Activated CD8-positive, alpha-beta T cell treated with anti-CD3 and anti-CD28 coated beads for 36 hours (primary cell): Measurements from ENCODE around the gene DLG2. TPM values are rescaled to one million over a fixed set of nuclear protein-coding genes. Genes with fewer than 3 reads are reported as not detected.
"Not testable (repeated sequence)": the region's sequence is repeated elsewhere in the genome, so short reads cannot be mapped to it uniquely, and the experiment has no call there.

Experiments used
- ATAC-seq: fragments of 200-7000 bp; cut with Tn5 transposase; one replicate; pipeline ENCODE4 v1.10.0; 2021; ENCODE audit warnings: mild to moderate bottlenecking, moderate library complexity
- CTCF ChIA-PET: fragments of 350-600 bp; sonication (Branson Sonifier 250); formaldehyde crosslinking; loops from one replicate; lab custom pipeline; 2021; ENCODE audit warnings: antibody characterized with exemption; lab: Charles Lee
- POLR2A ChIA-PET: fragments of 350-600 bp; sonication (Branson Sonifier 250); formaldehyde crosslinking; loops from one replicate; lab custom pipeline; 2021; ENCODE audit warnings: antibody characterized with exemption; lab: Charles Lee
- DNase-seq: peaks from one replicate; pipeline ENCODE4 v3.0.0-alpha.2; 2020
- H3K27ac Mint-ChIP-seq: one replicate; pipeline ENCODE4 v1.8.0; 2021; ENCODE audit warnings: mild to moderate bottlenecking, mixed read lengths
- H3K27me3 Mint-ChIP-seq: one replicate; pipeline ENCODE4 v1.8.0; 2021; ENCODE audit warnings: mixed read lengths
- H3K36me3 Mint-ChIP-seq: one replicate; pipeline ENCODE4 v1.8.0; 2021; ENCODE audit warnings: low read depth, mixed read lengths
- H3K4me1 Mint-ChIP-seq: one replicate; pipeline ENCODE4 v1.8.0; 2021; ENCODE audit warnings: low read depth, mixed read lengths
- H3K4me3 Mint-ChIP-seq: one replicate; pipeline ENCODE4 v1.8.0; 2021; ENCODE audit warnings: mild to moderate bottlenecking, moderate library complexity, mixed read lengths
- H3K9me3 Mint-ChIP-seq: one replicate; pipeline ENCODE4 v1.8.0; 2021; ENCODE audit warnings: mixed read lengths
- intact Hi-C: fragments of 100-400 bp; cut with micrococcal nuclease; formaldehyde crosslinking; loops from one replicate; pipeline ENCODE4 v1.10.0; 2022
- total RNA-seq, 2 experiments: library from RNA; stranded (reverse); gene quantifications; one replicate each; pipeline ENCODE4 v1.2.3, GENCODE V29; 2021
- TF ChIP-seq, protein P1 (sequence below): fragments of 200-600 bp; IDR thresholded peaks from one replicate; pipeline ENCODE4 v1.8.0; 2022; ENCODE audit warnings: antibody characterized with exemption, mild to moderate bottlenecking

Gene DLG2
- total RNA-seq, 2 experiments from 2014 or later, result 2.2 to 2.6 TPM

DNA sequence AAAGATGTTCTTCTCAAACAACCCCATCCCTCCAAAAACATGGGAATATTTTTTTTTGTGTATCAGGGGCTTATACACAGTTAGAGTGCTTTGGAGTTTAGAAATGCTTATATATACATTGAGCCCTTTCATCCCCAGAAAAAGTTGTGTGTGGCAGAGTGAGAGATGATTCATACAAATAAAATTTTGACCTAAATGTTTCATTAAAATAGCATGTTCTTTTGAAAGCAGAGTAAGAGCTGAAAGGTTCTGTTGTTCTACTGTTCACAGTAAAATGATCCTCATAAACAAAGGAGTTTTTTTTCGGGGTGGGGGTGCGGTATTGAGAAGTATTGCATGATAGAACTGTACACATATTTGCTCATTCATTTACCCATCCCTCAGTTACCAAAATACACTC lies 512.4 kb downstream of the DLG2 start:
- POLR2A ChIA-PET, result no interaction called here
- CTCF ChIA-PET, result no interaction called here
- TF ChIP-seq, protein P1, sequence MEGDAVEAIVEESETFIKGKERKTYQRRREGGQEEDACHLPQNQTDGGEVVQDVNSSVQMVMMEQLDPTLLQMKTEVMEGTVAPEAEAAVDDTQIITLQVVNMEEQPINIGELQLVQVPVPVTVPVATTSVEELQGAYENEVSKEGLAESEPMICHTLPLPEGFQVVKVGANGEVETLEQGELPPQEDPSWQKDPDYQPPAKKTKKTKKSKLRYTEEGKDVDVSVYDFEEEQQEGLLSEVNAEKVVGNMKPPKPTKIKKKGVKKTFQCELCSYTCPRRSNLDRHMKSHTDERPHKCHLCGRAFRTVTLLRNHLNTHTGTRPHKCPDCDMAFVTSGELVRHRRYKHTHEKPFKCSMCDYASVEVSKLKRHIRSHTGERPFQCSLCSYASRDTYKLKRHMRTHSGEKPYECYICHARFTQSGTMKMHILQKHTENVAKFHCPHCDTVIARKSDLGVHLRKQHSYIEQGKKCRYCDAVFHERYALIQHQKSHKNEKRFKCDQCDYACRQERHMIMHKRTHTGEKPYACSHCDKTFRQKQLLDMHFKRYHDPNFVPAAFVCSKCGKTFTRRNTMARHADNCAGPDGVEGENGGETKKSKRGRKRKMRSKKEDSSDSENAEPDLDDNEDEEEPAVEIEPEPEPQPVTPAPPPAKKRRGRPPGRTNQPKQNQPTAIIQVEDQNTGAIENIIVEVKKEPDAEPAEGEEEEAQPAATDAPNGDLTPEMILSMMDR, result no peak
- Mint-ChIP-seq H3K9me3 (peaks cover 15% of the 10 kb centered on the region), H3K27me3 (no peaks in the 10 kb centered on the region), H3K4me1 (no peaks in the 10 kb centered on the region), H3K36me3 (no peaks in the 10 kb centered on the region), H3K4me3 (no peak overlapping the region), H3K27ac (no peak overlapping the region)
- DNase-seq (no peak), ATAC-seq (no peak)
- intact Hi-C loops, result no loop called here

DNA sequence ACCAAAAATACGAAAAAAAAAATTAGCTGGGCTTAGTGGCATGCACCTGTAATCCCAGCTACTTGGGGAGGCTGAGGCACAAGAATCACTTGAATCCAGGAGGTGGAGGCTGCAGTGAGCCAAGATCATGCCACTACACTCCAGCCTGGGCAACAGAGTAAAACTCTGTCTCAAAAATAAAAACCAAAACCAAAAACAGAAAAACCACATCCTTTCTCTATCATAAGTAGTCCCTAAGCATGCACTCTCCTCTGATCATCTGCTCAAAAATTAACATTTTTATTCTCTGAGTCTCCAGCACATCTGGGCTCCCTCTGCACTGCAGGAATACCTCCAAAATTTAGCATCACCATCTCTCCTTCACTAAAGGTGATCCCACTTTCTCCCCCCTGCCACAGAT lies 516.9 kb downstream of the DLG2 start:
- CTCF ChIA-PET, POLR2A ChIA-PET, ATAC-seq, H3K27me3 Mint-ChIP-seq, H3K36me3 Mint-ChIP-seq, H3K27ac Mint-ChIP-seq, H3K4me1 Mint-ChIP-seq, H3K4me3 Mint-ChIP-seq, DNase-seq, intact Hi-C loops: not testable (repeated sequence)
- peaks cover 17% of the 10 kb centered on the region for H3K9me3 Mint-ChIP-seq

DNA sequence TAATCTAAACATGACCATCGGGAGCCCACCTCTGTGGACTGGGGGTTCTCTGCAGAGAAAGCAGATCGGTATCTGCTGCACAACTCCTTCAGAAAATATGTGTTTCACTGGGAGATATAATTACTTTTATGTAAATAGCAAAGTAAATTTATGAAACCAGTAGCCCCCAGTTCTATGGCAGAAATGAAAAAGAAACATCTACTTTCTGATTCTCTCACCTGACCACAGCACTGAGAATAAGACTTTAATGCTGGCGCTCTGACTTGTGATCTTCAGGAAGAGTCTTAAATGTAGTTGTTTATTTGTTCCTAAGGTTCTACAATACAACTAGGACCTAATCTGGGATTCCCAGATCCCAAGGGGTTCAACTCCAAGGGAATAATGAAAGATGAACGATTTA lies 518.0 kb downstream of the DLG2 start:
- ChIA-PET POLR2A (no interaction called here), CTCF (no interaction called here)
- no peak for DNase-seq
- Mint-ChIP-seq H3K27ac (no peak overlapping the region), H3K4me3 (no peak overlapping the region), H3K4me1 (no peaks in the 10 kb centered on the region), H3K36me3 (no peaks in the 10 kb centered on the region), H3K27me3 (no peaks in the 10 kb centered on the region), H3K9me3 (peaks cover 16% of the 10 kb centered on the region)
- intact Hi-C loops, result no loop called here
- TF ChIP-seq, protein P1, result no peak
- no peak for ATAC-seq

DNA sequence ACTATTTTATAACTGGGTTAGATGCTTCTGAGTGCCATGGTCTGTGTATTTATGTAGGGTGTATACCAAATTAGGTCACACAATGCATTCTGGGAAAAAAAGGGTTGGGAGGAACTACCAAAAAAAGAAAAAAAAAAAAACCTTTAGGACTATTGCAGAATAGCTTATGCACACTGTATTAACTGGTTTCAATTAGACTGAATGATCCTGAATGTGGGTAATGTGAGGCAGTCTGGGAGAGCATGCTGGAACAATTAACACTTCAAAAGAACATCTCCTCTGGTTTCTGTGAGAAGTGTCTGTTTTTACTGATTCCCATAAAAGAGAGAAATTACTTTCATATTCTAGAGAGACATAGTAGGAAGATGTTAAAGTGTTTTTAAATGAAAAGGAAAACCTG lies 521.3 kb downstream of the DLG2 start:
- Mint-ChIP-seq H3K27me3 (no peaks in the 10 kb centered on the region), H3K9me3 (peaks cover 16% of the 10 kb centered on the region), H3K4me1 (no peaks in the 10 kb centered on the region), H3K27ac (no peak overlapping the region), H3K36me3 (no peaks in the 10 kb centered on the region), H3K4me3 (no peak overlapping the region)
- POLR2A ChIA-PET, result no interaction called here
- TF ChIP-seq, protein P1, result no peak
- intact Hi-C loops, result no loop called here
- CTCF ChIA-PET, result no interaction called here
- DNase-seq (no peak), ATAC-seq (no peak)

DNA sequence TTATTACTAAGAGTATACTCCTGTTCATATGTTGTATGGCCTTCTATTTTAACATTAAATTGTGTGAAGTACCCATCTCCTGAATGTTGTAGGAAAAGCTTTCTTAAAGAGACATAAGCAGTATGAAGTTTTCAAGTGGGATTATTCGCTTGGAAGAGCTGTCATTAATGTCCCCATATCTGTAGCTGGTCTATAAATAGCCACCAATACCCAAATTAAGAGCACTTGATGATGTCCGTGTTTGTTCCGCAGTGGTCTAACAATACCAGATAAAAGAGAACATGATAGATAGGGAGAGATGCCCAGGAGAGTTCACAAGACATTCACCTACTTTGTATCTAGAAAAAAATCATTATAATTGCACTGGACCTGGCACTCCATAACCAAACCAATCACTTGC lies 527.6 kb downstream of the DLG2 start:
- CTCF ChIA-PET, result no interaction called here
- DNase-seq, result no peak
- TF ChIP-seq, protein P1, result no peak
- POLR2A ChIA-PET, result no interaction called here
- ATAC-seq, result no peak
- intact Hi-C loops, result no loop called here
- H3K27me3 Mint-ChIP-seq, result no peaks in the 10 kb centered on the region
- H3K36me3 Mint-ChIP-seq, result no peaks in the 10 kb centered on the region
- H3K4me3 Mint-ChIP-seq, result no peak overlapping the region
- no peak overlapping the region for H3K27ac Mint-ChIP-seq
- no peaks in the 10 kb centered on the region for H3K4me1 Mint-ChIP-seq
- peaks cover 31% of the 10 kb centered on the region for H3K9me3 Mint-ChIP-seq

DNA sequence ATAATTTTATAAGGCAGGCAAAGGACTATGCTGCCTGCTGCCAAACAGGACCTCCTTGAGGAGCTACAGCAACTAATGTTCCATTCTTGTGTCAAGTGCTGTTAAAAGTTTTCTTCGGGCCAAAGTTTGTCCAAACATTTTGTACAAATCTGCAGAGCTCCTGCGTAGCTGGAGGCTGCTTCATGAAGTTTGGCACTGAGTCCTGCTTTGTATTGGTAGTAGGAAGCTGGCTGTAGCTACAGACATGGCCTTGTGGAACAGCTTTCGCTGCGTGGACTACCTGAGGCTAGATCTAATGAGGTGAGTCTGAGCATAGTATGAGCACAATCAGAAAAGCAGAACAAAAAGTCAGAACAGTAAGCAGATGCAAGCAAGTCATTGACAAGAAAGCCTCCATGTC lies 528.1 kb downstream of the DLG2 start:
- ATAC-seq (no peak), DNase-seq (no peak)
- H3K36me3 Mint-ChIP-seq, result no peaks in the 10 kb centered on the region
- no peaks in the 10 kb centered on the region for H3K4me1 Mint-ChIP-seq
- no peak overlapping the region for H3K4me3 Mint-ChIP-seq
- CTCF ChIA-PET, result no interaction called here
- intact Hi-C loops, result no loop called here
- H3K27me3 Mint-ChIP-seq, result no peaks in the 10 kb centered on the region
- H3K9me3 Mint-ChIP-seq, result peaks cover 31% of the 10 kb centered on the region
- H3K27ac Mint-ChIP-seq, result no peak overlapping the region
- TF ChIP-seq, protein P1, result no peak
- POLR2A ChIA-PET, result no interaction called here
